HG03280 (cell line): ENCODE results near the gene PNPLA5.

Source experiments
- ATAC-seq: cut with Tn5 transposase; IDR thresholded peaks from one replicate; pipeline ENCODE4 v1.9.1; 2021; ENCODE audit warnings: mild to moderate bottlenecking, moderate library complexity; ENCODE audit not compliant: unreplicated experiment

PNPLA5 gene

DNA sequence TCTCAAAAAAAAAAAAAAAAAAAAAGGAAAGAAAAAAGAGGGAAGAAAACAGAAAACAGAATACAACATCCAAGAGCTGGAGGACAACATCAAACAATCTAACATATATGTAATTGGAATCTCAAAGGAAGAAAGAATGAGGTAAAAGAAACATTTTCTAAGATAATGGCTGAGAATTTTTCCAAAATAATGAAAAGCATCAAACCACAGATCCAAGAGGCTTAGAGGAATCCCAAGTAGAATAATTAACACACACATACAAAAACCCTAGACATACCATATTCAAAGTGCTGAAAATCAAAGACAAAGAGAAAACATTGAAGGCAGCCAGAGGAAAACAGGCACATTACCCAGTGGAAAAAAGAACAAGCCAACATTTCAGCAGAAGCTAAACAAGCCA is 34.4 kb downstream of the PNPLA5 start:
- ATAC-seq: no peak

DNA sequence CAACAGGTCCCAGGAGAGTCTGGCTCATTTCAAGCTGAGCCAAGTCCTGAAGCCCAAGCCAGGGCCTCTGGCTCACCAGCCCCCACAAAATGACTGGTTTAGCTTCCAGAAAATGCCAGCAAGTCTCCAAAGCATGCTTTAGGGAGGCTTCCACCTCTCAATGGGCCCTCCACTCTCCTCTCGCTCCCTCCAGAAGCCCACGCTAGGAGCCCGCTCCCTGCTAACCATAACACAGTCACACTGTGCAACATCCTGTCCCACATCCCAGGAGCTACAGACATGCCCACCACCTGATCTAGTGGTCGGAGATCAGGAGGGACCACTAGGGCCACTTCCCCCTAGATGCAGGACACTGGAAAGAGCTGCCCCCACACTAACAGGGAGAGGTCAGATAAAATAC is 36.4 kb downstream of the PNPLA5 start:
- no peak for ATAC-seq

DNA sequence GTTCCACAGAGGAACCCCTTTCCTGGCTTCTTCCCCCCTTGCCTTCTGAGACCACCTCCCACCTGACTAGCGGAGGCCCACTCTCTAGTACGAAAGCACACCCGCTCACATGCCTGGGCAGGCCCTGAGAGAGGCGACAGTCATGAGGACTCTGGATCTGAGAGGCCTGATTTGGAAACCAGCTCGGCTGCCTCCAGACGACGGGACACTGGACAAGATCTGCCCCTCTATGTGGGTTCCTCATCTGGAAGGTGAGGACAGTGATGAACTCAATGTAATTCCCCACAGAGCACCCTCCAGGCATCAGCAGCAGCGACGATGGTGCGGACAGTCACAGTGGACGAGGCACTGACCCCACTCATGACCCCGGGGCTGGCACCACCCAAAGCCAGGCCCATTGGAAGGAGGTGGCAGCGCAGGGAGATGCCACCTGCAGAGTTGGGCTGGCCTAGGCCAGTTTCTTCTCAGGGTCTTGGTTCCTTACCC is 37.0 kb downstream of the PNPLA5 start:
- no peak for ATAC-seq

DNA sequence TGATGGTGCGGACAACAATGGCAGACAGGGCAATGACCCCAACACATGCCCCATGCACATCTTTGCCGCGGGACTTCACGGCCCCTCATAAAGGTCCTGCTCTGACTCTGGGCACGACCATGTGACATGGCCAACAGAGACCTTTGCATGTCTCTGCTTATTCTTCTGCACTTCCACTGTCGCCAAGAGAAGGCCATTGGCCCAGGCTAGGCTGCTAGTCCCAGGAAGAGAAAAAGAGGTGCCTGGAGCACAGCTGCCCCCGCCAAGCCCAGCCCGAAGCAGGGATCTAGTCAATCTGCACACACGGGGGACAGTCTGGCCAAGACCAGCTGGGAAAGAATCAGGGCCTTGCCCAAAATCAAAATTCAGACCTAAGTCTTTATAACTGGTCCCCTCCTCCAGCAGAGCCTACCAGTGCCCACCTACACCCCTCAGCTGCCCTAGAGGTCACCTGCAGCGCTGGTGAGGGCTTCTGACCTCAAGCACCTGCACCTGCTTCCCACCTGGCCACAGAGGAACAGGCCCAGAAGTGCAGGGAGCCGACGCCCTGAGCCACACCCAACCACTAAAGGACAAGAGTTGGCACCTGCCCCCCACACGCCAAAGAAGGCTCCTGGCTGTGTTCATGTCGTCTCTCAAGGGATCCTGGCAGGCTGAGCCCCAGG is 37.6 kb downstream of the PNPLA5 start:
- no peak for ATAC-seq

DNA sequence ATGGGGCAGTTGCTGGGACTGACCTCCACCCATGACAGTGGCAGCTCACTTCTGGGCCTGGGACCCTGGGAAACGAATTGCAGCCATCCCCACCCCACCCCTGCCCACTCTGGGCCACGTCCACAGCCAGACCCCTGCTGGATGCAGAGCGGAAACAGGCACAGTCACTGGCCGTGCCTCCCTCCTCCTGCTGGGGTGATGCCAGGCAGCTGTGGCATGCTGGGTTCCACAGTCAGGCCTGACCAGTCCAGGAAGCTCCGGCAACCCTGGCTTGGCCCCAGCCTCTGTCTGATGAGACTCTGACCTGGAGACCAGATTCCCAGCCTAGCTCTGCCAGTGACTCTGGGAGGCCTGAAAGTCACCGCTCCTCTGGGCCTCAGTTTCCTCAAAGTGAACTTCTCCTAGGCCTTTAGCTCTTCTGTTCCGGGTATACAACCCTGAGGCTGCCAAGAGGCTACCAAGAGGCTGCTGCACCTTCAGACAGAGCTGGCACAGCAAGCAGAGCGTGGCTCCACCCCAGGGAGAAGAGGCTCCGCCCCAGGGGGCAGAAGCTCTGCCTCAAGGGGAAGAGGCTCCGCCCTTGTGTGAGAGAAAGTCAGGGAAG is 38.4 kb downstream of the PNPLA5 start:
- ATAC-seq: no peak

DNA sequence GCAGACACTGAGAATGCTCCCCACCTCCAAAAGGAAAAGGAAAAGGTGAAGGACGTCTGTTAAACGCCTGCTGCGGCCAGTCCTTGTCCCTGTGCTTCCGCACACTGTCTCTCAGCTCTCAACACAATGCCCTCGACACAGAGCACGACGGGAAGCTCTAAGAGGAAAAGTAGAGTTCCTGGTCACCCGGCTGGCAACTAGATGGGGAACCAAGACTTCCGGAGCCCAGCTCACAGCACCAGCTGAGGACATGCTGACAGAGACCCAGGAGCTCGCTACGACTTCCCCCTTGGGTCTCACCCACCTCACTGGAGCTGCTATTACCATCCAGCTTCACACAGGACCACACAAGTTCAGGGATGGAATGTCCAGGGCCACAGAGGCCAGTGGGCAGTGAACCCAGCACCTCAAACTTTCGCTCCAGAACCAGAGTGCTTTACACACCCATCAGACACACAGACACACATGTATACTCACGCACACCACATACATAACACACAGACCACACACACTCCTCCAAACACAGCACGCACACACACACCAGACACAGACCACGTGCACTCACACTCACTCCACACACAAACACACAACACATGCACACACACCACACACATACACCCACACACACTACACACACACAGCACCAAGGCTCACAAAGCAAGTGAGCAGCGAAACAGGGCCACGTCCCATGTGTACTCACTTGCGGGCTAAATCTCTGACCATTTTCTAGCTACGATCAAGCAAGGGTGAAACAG is 39.1 kb downstream of the PNPLA5 start:
- ATAC-seq: no peak

DNA sequence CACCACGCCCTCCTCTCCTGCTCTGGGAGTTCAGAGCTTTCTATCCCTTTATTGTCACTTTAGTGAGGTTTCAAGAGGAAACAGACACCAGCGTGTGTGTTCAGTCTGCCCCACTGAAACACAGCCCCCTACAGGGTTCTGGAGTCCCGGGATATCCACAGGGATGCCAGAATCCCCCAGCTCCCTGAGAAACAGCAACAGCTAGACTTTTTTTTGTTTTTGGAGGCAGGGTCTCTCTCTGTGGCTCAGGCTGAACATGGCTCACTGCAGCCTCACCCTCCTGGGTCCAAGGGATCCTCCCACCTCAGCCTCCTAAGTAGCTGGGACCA is 39.9 kb downstream of the PNPLA5 start:
- no peak for ATAC-seq

DNA sequence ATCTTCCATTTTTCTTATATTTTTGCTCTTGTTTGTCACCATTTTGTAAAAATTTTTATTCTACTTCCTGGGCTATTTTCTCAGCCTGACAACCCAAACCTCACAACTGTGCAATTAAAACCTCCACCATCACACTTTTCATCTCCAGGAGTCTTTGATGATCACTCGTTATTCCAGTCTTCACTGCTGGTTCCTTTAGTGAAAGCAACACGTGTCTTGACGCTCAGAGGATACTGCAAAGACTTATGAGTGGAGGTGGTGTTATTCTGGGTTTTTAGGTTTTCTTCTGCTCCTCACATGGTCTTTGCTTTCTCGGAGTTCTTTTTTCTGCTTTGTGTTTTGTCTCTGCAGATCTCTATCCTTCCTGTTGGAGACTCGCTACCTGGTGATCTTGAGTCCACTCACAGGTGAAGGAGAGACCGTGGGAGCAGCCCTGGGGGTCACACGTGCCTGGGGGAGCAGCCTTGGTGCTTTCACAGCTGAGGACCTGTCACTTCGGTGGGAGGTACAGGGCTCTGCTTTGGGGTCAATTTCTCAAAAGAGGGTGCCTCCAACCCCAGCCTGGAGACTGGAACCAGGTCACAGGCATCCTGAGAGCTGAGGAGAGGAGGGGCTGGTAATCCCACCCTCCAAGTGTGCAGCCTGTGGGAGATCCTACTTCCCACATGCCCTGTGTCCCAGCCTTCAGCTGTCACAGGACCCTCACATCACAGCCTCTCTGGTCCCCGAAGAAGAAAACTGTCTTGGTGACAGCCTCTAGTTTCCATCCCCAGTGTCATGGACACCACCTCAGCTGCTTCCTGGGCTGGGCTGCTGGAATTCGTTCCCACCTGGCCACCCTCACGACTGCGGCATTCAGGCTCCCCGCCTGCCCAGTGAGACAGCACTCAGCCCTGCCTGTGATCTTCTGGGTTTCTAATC is 40.5 kb downstream of the PNPLA5 start:
- ATAC-seq: no peak

DNA sequence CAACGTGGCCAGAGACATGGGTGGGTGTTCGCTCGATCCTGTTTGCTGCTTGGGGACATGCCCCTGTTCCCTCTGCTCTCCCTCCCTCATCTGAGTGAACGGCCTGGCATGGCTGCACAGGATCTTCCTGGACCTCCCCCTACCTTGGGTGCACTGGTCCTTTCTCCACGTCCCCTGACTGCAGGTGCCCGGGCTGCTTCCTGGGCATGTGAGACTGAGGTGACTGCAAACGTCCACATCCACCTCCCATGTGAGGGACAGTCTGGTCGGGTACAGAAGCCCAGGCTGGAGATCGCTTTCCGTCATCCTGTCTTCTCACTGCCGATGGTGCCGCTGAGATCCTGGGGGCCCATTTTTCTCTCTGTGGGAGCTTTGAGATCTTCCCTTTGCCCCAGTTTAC is 41.3 kb downstream of the PNPLA5 start:
- no peak for ATAC-seq

DNA sequence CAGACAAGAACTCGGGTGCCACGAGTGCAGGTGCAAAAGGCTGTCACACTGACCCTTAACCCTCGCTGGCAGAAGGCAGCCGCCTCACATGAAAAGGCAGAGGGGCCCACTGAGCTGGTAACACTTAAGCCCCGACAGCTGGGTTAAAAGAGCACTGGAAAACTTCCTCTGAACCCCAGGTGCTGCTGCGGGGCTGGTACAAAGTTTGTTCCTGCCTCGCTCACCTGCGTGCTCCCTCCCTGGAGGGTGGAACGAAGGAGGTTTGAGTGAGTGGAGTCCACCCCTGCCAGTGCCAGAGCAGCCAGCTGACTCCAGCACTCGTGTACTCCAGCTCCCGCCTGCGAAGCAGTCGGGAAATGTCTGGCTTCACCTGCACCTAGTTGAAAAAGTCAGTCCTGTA is 42.1 kb downstream of the PNPLA5 start:
- ATAC-seq: no peak

DNA sequence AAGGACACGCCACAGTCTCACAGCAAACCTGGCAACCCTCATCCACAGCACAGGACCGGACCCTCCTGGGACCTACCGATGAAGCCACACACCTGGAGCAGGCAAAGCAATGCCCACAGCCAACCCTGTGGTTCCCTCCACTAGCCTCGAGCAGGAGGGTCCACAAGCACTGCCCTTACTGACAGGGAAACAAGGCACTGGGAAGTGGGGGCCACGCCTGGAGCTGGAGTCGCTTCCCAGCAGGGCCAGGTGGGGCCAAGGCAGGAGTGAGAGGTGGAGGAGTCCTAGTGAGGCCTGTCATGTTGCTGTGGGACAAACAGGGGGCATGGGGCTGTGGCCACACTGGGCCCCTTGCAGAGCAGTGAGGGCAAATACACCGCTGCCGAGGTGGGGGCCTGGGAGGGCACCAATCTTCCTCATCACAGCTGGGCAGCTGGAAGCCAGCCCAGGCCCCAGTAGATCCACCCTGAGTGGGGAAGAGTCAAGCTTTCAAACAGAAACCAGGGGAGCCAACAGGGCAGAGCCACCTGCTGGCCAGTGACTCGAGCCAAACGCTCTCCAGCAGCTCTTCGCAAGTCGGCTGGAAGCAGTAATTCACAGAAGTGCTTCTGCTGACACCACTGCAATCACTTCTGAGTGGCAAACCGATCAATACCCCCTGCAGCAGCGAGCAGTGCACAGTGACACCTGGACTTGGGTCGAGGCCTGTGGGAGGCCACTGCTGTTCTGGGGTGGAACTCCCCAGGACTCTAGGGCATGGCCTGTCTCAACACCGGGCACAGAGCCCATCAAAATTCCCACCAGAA is 43.2 kb downstream of the PNPLA5 start:
- no peak for ATAC-seq

DNA sequence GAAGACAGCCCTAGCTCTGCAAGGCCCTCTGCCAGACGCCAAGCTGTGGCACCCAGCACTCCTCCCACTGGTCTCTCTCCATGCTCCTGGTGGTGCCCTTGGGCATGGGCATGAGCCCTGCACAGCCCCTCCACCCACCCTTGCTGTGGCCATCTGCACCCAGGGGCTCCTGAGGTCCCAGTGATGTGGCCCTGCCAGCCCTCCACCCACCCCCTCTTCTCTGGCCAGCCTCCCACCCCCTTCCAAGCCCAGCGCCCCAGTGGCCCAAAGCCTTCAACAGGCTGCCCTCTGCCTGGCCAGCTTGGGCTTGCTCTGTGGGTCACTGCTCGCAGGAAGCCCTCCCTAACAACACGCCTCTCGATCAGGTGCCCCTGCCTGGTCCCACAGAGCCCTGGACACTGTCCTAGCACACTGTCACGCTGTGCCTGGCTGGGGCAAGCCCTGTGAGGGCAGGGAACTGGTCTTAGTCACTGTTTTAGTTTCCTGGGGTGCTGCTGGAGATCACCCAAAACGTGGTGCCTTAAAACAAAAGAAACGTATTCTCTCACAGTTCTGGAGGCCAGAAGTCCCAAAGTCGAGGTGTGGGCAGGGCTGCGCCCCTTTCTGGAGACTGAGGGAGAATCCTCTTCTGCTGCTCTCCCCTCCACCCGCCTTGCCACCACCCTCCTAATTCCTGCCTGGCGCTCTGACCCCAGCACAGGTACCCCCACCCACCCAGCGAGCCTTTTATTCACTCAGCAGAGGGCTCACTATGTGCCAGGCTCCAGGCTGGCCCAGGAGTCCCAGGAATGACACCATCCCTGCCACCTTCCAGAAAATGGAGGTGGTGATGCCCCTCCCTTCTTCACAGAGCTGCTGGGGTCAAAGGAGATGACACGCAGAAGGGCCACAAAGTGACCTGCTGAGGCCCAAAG is 44.2 kb downstream of the PNPLA5 start:
- ATAC-seq: no peak

DNA sequence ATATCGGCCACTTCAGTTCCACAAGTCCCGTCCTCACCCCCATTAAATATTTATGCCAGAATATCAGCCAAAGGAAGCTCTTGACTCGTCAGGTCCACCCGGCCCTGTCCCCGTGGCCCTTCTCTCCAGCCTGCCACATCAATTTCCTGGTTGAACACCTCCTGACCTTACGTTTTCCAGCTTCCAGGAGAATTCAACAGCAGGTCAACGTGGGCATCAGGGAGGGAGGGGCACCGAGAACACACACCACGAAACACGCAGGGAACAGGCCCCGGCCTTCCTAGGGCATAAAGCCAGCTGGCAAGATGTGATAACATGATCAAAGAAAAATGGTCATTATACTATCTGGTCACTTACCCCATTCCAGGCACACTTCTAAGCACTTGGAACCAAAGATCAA is 44.8 kb downstream of the PNPLA5 start:
- ATAC-seq: no peak

DNA sequence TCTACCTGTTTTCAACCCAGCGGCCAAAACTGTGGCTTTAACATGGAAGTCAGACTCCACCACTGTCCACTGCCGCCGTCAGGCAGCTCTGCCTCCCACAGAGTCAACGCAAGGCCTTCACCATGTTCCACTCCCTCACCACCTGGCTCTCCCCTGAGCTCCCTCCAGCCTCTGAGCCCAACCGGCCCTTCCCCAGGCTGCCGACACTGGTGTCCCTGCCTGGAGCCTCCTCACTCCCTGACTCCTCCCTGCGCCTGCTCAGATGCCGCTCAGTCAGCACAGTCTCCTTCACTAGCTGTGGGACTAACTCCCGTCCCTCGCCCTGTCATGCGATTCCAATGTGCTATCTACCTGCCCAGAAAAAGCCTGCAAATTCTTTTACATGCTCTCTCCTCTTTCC is 45.8 kb downstream of the PNPLA5 start:
- ATAC-seq: no peak

DNA sequence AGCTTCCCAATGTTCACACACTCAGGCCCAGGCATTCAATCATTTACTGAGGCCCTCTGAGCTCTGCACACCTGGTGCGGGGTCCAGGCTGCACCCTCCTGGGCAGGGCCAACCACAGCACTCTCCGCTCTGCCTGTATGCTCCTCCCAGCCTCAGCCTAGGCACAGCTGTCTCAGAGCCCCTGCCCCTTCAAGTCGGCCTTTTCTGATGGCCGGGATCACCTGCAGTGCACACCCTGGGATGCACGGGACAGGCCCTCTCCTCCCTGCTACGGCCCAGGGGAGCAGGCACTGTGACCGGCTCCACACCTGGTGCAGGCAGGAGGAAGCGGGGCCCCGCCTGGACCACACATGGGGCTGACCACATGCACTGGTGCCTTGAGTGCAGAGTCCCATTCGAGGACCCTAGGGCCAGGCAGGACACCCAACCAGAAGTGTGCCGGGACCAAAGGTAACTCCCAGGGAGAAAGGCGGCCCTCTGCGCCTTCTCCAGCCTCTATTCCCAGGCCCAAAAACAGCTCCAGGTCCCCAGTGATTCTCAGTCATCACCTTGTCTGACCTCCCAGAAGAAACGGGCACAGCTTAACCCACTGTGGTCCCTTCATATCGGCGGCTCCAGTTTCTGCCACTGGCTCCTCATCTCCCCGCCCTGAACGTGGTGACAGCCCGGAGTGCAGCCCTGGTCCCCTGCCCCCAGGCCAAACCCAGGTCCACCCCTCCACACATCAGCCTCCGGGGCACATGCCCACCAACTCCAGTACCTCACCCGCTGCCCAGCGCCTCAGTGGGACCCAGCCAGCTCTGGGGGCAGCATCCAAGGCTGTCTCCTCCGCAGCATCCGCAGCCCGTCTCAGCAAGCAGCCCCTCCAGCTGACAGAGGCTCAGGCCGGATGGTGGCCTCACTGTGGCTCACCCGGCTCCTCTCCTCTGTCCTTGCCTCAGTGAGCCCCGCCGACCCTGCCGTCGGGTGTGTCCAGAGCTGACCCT is 47.0 kb downstream of the PNPLA5 start:
- ATAC-seq: no peak

DNA sequence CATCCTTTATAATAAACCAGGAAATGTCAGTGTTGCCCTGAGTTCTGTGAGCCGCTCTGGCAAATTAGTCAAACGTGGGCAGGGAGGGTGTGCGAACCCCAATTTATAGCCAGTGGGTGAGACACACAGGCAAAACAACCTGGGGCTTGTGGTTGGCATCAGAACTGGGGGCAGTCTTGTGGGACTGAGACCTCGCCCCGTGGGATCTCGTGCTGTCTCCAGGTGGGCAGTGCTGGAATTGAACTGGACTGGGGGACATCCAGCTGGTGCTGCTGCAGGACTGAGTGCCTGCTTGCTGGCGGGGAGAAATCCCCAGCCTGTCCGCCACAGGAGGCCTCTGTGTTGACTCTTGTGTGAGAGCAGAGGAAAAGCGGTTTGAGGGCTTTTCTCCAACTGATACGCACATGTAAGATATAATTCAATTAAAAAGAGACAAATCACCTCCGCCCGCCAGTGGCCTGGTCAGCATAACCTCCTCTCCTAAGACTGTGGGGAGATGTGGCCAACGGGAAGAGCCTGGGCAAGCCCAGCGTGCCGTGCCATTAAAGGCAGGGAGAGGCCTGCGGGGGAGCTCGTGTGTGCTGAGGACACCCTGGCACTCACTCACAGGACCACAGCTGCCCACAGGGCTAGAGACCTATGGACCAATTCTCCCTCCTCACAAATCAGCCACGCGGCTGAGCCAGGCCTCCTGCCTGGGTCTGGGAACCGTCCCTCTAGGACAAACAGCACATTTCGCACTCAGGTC is 47.9 kb downstream of the PNPLA5 start:
- no peak for ATAC-seq

DNA sequence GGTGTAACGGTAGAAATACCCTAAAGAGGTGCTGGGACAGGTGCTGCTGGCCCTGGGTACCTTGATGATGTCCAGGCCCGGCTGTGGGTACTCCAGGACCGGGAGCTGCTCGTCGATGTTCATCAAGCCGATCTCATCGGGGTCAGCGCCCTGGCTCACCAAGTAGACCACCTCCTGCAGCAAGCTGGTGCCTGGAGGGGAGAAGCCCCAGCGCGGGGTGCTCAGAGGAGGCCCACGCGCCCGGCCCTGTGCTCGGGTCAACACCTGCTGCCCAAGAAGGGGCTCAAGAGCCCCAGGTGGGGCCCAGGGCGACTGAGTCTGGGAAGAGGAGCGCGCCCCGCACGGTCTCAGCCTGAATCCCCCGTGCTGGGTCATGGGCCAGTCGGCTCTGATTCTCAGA is 50.1 kb downstream of the PNPLA5 start:
- no peak for ATAC-seq

DNA sequence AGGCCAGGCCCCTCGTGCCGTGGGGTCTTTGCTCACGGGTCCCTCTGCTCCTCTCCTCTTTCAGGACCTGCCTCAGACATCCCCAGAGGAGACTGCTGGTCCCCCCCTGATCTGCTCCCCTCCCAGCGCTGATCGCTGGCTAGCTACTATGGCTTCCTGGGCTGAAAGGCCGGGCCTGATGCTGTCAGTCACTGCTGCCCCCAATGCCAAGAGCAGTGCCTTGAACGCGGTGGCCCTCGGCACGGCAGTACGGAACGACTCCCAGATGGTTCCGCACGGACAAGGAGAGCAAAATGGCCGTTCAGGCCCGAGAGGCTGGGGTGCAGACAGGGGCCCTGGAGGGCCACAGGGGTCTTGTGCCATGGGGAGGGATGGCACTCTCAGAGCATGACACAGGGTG is 51.0 kb downstream of the PNPLA5 start:
- no peak for ATAC-seq
